ENCODE measurements around the gene TMEM101.

TMEM101 gene

DNA sequence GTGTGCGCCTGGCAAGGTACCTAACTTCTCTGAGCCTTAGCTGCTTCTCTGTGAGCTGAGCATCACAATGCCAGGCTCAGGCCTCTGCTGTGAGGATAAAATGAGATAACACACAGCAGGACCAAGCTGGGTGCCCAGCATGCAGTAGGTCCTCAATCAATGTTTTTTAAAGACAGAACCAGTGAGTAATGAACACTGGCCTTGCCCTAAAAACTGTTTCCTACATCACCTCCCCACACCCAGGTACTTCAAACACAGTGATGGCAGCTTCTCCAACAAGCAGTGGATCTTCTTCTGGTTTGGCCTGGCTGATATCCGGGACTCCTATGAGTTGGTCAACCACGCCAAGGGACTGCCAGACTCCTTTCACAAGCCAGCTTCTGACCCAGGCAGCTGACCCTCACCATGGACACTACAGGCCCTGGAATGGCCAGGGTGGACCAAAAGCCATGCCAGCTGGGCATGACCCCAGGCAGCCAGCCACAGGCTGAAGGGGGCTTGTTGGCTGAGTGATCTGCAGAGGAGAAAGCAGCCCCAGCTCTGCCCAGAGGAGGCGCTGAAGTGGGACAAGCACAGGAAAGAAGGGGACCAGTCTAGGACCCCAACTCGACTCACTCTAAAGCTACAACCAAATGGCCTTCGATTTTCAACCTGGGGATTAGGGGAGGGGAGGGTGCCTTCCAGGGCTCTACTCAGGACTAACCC, 6.4 kb downstream of the TMEM101 start:
- no peak for DNase-seq
- Histone ChIP-seq H3K27ac (no peak overlapping the region), H3K36me3 (replicated peaks) (no peaks in the 10 kb centered on the region), H3K27me3 (replicated peaks) (no peaks in the 10 kb centered on the region), H3K4me3 (ENCODE audit: low read depth, low read length) (no peak overlapping the region)
- TF ChIP-seq, protein P1, sequence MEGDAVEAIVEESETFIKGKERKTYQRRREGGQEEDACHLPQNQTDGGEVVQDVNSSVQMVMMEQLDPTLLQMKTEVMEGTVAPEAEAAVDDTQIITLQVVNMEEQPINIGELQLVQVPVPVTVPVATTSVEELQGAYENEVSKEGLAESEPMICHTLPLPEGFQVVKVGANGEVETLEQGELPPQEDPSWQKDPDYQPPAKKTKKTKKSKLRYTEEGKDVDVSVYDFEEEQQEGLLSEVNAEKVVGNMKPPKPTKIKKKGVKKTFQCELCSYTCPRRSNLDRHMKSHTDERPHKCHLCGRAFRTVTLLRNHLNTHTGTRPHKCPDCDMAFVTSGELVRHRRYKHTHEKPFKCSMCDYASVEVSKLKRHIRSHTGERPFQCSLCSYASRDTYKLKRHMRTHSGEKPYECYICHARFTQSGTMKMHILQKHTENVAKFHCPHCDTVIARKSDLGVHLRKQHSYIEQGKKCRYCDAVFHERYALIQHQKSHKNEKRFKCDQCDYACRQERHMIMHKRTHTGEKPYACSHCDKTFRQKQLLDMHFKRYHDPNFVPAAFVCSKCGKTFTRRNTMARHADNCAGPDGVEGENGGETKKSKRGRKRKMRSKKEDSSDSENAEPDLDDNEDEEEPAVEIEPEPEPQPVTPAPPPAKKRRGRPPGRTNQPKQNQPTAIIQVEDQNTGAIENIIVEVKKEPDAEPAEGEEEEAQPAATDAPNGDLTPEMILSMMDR (IDR thresholded peaks at IDR 0.05; ENCODE audit: low read depth, low read length, missing control alignments): no peak
- in situ Hi-C loops (cut with HindIII; ENCODE audit: low pct_ligation_motif_present, low sequenced_read_pairs): no loop called here

DNA sequence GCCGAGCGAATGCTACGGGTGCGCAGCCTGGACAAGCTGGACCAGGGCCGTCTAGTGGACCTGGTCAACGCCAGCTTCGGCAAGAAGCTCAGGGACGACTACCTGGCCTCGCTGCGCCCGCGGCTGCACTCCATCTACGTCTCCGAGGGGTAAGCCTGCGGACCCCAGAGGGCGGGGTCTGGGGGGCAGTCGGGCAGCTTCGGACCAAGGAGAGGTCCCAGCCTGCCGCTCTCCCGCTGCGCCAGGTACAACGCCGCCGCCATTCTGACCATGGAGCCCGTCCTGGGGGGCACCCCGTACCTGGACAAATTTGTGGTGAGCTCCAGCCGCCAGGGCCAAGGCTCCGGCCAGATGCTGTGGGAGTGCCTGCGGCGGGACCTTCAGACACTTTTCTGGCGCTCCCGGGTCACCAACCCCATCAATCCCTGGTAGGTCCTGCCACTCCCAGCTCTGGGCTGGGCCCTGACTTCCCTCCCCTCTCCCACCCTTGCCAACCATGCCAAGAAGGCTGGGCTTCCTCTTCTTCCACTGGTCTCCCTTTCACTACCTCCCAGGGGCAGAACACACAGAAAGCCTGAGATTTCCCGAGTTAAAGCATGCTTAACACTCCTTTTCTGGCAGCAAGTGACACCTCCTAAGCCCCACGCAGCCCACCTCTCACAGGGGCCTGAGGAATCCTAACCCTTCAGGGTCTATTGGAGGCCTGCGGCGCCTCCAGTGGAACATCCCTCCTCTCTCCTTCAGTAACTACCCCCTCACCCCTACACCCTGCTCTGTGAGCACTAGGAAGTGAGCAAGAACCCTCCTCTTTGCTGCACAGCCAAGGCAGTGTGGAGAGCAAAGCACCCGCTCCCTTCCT, 7.2 kb downstream of the TMEM101 start:
- in situ Hi-C loops (cut with HindIII; ENCODE audit: low pct_ligation_motif_present, low sequenced_read_pairs): no loop called here
- DNase-seq: no peak
- TF ChIP-seq, protein P1 (IDR thresholded peaks at IDR 0.05; ENCODE audit: low read depth, low read length, missing control alignments): no peak
- Histone ChIP-seq H3K27ac (peak overlapping the region; percentile 4), H3K4me3 (ENCODE audit: low read depth, low read length) (peak overlapping the region; percentile 65), H3K36me3 (replicated peaks) (no peaks in the 10 kb centered on the region), H3K27me3 (replicated peaks) (no peaks in the 10 kb centered on the region)

DNA sequence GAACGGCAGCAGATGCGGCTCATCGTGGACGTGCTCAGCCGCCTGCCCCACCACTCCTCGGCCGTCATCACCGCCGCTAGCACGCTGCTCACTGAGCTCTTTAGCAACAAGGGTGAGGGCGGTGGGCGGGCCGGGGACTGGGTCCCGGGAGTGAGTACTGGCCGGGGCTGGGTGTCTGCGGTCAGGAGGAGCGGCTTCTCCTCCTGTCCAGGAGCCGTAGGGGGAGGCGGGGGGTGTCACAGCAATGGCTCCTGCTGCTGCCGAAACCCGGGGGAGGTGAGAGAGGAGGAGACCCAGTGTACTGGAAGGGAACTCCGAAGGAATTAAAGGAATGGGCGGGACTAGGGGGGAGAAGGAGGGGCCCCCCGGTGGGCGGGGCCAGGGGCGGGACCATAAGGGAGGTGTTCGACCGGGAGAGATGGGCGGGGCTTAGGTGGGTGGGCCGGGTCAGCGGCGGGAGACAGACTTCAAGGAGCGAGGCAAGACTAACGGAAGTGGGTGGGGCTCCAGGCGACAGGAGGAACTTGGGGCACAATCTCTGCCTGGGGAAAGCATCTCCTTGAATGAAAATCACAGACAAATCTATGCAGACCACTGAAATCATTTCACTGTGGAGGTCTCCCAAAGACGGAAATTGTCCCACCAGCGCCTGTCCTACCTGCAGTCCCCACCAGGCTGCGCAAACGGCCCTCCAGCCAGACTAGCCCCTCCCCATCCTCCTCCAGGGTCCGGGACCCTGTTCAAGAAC, 8.0 kb downstream of the TMEM101 start:
- Histone ChIP-seq H3K27ac (peak overlapping the region; percentile 26), H3K27me3 (replicated peaks) (no peaks in the 10 kb centered on the region), H3K36me3 (replicated peaks) (no peaks in the 10 kb centered on the region), H3K4me3 (ENCODE audit: low read depth, low read length) (peak overlapping the region; percentile 65)
- TF ChIP-seq, protein P1 (IDR thresholded peaks at IDR 0.05; ENCODE audit: low read depth, low read length, missing control alignments): peak; percentile 82
- peak; percentile 96 for DNase-seq
- in situ Hi-C loops (cut with HindIII; ENCODE audit: low pct_ligation_motif_present, low sequenced_read_pairs): no loop called here

DNA sequence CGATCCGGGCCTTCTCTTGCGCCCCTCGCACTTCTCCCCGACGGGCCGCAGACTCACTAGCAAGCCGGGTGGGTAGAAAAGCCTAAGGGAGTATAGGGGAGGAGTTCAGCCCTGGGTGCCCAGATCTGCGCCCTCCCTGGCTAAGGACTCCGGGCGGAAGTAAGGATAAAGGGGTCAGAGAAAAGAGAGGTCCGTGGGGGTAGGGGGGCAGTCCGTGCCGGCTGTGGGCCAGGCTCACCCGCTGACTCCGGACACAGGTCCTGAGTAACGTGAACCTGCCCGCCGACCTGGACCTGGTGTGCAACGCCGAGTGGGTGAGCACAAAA, 8.5 kb downstream of the TMEM101 start:
- in situ Hi-C loops (cut with HindIII; ENCODE audit: low pct_ligation_motif_present, low sequenced_read_pairs): no loop called here
- Histone ChIP-seq H3K36me3 (replicated peaks) (no peaks in the 10 kb centered on the region), H3K4me3 (ENCODE audit: low read depth, low read length) (peak overlapping the region; percentile 65), H3K27ac (peak overlapping the region; percentile 26), H3K27me3 (replicated peaks) (no peaks in the 10 kb centered on the region)
- TF ChIP-seq, protein P1 (IDR thresholded peaks at IDR 0.05; ENCODE audit: low read depth, low read length, missing control alignments): no peak
- DNase-seq: no peak

GRCh38 chr17:44005527-44006271, 9.1 kb downstream of the TMEM101 start:
- H3K4me3 ChIP-seq (ENCODE audit: low read depth, low read length): peak overlapping the region; percentile 65
- no peak for DNase-seq
- in situ Hi-C loops (cut with HindIII; ENCODE audit: low pct_ligation_motif_present, low sequenced_read_pairs): no loop called here
- TF ChIP-seq, protein P1 (IDR thresholded peaks at IDR 0.05; ENCODE audit: low read depth, low read length, missing control alignments): peak; percentile 47
- H3K27me3 ChIP-seq (replicated peaks): no peaks in the 10 kb centered on the region
- H3K27ac ChIP-seq: no peak overlapping the region
- no peaks in the 10 kb centered on the region for H3K36me3 ChIP-seq (replicated peaks)
